Liver (tissue), 9 donors: Measurements from ENCODE around the gene PDIA3. TPM values are rescaled to one million over a fixed set of nuclear protein-coding genes. Genes with fewer than 3 reads are reported as not detected.

Experiments
- DNase-seq: peaks from one replicate; pipeline ENCODE4 v3.0.0-alpha.2; 2017; ENCODE audit warnings: low spot score
- H3K27ac ChIP-seq, 2 donors: one replicate each; pipeline ENCODE4 v1.7.0; 2013; ENCODE audit warnings: inconsistent platforms in 2 of 2, low read length in 2 of 2, control low read depth in 1 of 2, low read depth in 1 of 2, mild to moderate bottlenecking in 1 of 2
- H3K27me3 ChIP-seq, 4 donors: one replicate each; pipeline versions ENCODE4 v1.6.1 to v1.7.0; 2013; ENCODE audit warnings: low read length in 3 of 4, inconsistent platforms in 1 of 4, mild to moderate bottlenecking in 1 of 4, moderate library complexity in 1 of 4; ENCODE audit not compliant: control insufficient read depth in 4 of 4, insufficient read depth in 4 of 4
- H3K36me3 ChIP-seq, 4 donors: one replicate each; pipeline versions ENCODE4 v1.6.1 to v1.7.0; 2013; ENCODE audit warnings: low read length in 3 of 4, mild to moderate bottlenecking in 3 of 4, low read depth in 1 of 4, moderate library complexity in 1 of 4; ENCODE audit not compliant: control insufficient read depth in 4 of 4, insufficient read depth in 3 of 4
- H3K4me1 ChIP-seq, 4 donors: one replicate each; pipeline versions ENCODE4 v1.6.1 to v1.7.0; 2013; ENCODE audit warnings: low read length in 3 of 4, mild to moderate bottlenecking in 3 of 4, moderate library complexity in 1 of 4; ENCODE audit not compliant: control insufficient read depth in 4 of 4, insufficient read depth in 4 of 4
- H3K4me3 ChIP-seq, 3 donors: one replicate each; pipeline versions ENCODE4 v1.6.1 to v1.7.0; 2013; ENCODE audit warnings: low read length in 3 of 3, control low read depth in 1 of 3, low read depth in 1 of 3, mild to moderate bottlenecking in 1 of 3
- H3K9ac ChIP-seq, 2 donors: one replicate each; pipeline ENCODE4 v1.7.0; 2013; ENCODE audit warnings: low read length in 2 of 2, mild to moderate bottlenecking in 2 of 2, moderate library complexity in 2 of 2, control low read depth in 1 of 2, low read depth in 1 of 2
- H3K9me3 ChIP-seq, 4 donors: one replicate each; pipeline versions ENCODE4 v1.6.1 to v1.7.0; 2013; ENCODE audit warnings: low read length in 3 of 4; ENCODE audit not compliant: control insufficient read depth in 4 of 4
- EGR1 ChIP-seq, 2 donors: IDR thresholded peaks; 2 replicates each; pipeline ENCODE4 v1.6.1; 2016 to 2018; ENCODE audit warnings: antibody characterized with exemption in 2 of 2, low read depth in 2 of 2
- FOXA1 ChIP-seq: IDR thresholded peaks from 2 replicates; pipeline ENCODE4 v1.6.1; 2016; ENCODE audit warnings: antibody characterized with exemption
- FOXA2 ChIP-seq: IDR thresholded peaks from 2 replicates; pipeline ENCODE4 v1.6.1; 2016; ENCODE audit warnings: antibody characterized with exemption
- GABPA ChIP-seq, 2 donors: IDR thresholded peaks in 1 of 2; conservative IDR thresholded peaks in 1 of 2; 2 replicates each; pipeline ENCODE4 v1.6.1; 2016; ENCODE audit warnings: antibody characterized with exemption in 2 of 2, mild to moderate bottlenecking in 1 of 2, moderate library complexity in 1 of 2
- HNF4A ChIP-seq, 2 donors: conservative IDR thresholded peaks; 2 replicates each; pipeline ENCODE4 v1.6.1; 2016; ENCODE audit warnings: antibody characterized with exemption in 2 of 2, mild to moderate bottlenecking in 2 of 2
- HNF4G ChIP-seq: IDR thresholded peaks from 2 replicates; pipeline ENCODE4 v1.6.1; 2016; ENCODE audit warnings: antibody characterized with exemption
- JUND ChIP-seq, 2 donors: IDR thresholded peaks; 2 replicates each; pipeline ENCODE4 v1.6.1; 2016; ENCODE audit warnings: antibody characterized with exemption in 2 of 2
- NR2F2 ChIP-seq: IDR thresholded peaks from 2 replicates; pipeline ENCODE4 v1.6.1; 2016; ENCODE audit warnings: antibody characterized with exemption
- RAD21 ChIP-seq, 2 donors: IDR thresholded peaks; 2 replicates each; pipeline ENCODE4 v1.6.1; 2016; ENCODE audit warnings: antibody characterized with exemption in 2 of 2, mild to moderate bottlenecking in 2 of 2
- RXRA ChIP-seq, 2 donors: IDR thresholded peaks; 2 replicates each; pipeline ENCODE4 v1.6.1; 2017 to 2018; ENCODE audit warnings: antibody characterized with exemption in 2 of 2, mild to moderate bottlenecking in 1 of 2
- SP1 ChIP-seq: IDR thresholded peaks from 2 replicates; pipeline ENCODE4 v1.6.1; 2018; ENCODE audit warnings: antibody characterized with exemption, mild to moderate bottlenecking
- TAF1 ChIP-seq: conservative IDR thresholded peaks from 2 replicates; pipeline ENCODE4 v1.6.1; 2016; ENCODE audit warnings: antibody characterized with exemption, mild to moderate bottlenecking
- YY1 ChIP-seq: IDR thresholded peaks from 2 replicates; pipeline ENCODE4 v1.6.1; 2016; ENCODE audit warnings: antibody characterized with exemption, mild to moderate bottlenecking
- WGBS: extraction: QIAGEN DNeasy Blood & Tissue Kit; methylation state at CpG from one replicate; pipeline ENCODE4 v1.1.7; 2013; 5-methylcytosine and 5-hydroxymethylcytosine counted together
- polyA plus RNA-seq, 2 donors: library from polyadenylated mRNA; stranded (reverse) in 1 of 2; unstranded in 1 of 2; fragments of 200-250 nt in 1 of 2; fragments of >200 nt in 1 of 2; fragmentation: Nextera tagmentation in 1 of 2; extraction: Ambion mirVana in 1 of 2; gene quantifications; one replicate each; pipeline versions ENCODE4 v1.2.1 to v1.2.3, GENCODE V29; 2013 to 2015
- total RNA-seq, 2 donors: library from RNA; depleted of rRNA; stranded (reverse); fragments of >200 nt; gene quantifications; one replicate each; pipeline ENCODE4 v1.2.3, GENCODE V29; 2014
- TF ChIP-seq, protein P1 (sequence below): fragments of 150-350 bp; IDR thresholded peaks from 2 replicates; pipeline ENCODE4 v1.5.1; 2017; ENCODE audit warnings: improper control_type of control experiment, low read depth, low read length; ENCODE audit not compliant: missing input control
- TF ChIP-seq, protein P2 (sequence below): IDR thresholded peaks from 2 replicates; pipeline ENCODE4 v1.6.1; 2016; ENCODE audit warnings: antibody characterized with exemption
- TF ChIP-seq, protein P3 (sequence below): IDR thresholded peaks from 2 replicates; pipeline ENCODE4 v1.6.1; 2016; ENCODE audit warnings: antibody characterized with exemption
- TF ChIP-seq, protein P4 (sequence below): IDR thresholded peaks from 2 replicates; pipeline ENCODE4 v1.6.1; 2016; ENCODE audit warnings: antibody characterized with exemption, mild to moderate bottlenecking
- TF ChIP-seq, protein P5 (sequence below): IDR thresholded peaks from 2 replicates; pipeline ENCODE4 v1.6.1; 2016; ENCODE audit warnings: antibody characterized with exemption
- donor health status: healthy.
- donor health status: healthy.
- donor health status: healthy.
- donor health status: healthy.
- donor health status: healthy.

The PDIA3 gene
- total and polyA plus RNA-seq, 4 donors, result 109 to 328 (median 215) TPM

DNA sequence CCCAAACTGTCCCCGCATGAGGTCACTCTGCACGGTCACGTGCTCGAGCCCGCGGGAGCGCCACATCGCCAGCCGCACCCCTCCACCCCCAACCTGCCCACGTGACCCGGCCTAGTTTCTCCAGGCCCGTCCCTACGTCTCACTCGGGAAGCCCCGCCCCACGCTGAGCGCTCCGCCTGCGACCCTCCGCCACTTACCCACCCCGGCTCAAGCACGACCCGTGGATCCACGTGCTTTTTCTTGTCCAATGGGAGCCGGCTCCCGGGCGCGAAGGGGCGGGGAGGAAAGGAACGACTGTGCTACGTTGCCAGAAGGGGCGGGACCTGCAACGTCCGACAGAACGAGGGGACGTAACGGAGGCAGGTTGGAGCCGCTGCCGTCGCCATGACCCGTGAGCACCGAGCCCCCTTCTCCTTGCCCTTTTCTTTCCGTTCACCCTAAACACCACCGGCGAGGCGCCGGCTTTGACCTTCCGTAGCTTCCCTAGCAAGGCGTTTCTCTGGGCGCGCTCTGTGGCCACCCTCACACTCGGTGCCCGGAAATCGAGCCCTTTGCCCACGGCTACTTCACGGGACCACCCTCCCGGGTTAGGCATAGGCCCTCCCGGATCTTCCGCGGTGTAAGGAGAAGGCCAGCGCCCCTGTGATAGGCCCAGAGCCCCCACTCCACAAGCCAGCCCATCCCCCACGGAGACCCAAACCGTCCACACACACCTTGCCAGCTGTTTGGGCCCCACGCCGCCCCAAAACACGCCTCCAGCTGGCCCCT lies 45.9 kb downstream of the PDIA3 start, which contains the start of gene SERF2:
Gene SERF2 (plus strand): TSS at position 328 of the 768 bp plus-strand sequence. CDS start 57 bp downstream, at position 385.
- Histone ChIP-seq H3K4me3 (peak within 1 kb of the TSS; percentile 72 to 96 (median 93)), H3K36me3 (peaks cover 0 to 22% (median 16%) of the 10 kb centered on the region in 4 donors), H3K27me3 (no peaks in the 10 kb centered on the region), H3K9me3 (no peaks in the 10 kb centered on the region), H3K4me1 (peaks cover 3 to 18% (median 12%) of the 10 kb centered on the region in 4 donors), H3K27ac (peak within 1 kb of the TSS; percentile 96 to 98), H3K9ac (peak within 1 kb of the TSS; percentile 89 to 93)
- WGBS, result under 1% methylated on average over 66 of the region's 66 CpGs
- TF ChIP-seq SP1, result peak; percentile 78
- TF ChIP-seq FOXA1, result peak; percentile 9
- peak; percentile 48 for TF ChIP-seq TAF1
- TF ChIP-seq RXRA (IDR thresholded peaks at IDR 0.05), result peak in 1 of 2 donors; percentile 26
- TF ChIP-seq, protein P1, sequence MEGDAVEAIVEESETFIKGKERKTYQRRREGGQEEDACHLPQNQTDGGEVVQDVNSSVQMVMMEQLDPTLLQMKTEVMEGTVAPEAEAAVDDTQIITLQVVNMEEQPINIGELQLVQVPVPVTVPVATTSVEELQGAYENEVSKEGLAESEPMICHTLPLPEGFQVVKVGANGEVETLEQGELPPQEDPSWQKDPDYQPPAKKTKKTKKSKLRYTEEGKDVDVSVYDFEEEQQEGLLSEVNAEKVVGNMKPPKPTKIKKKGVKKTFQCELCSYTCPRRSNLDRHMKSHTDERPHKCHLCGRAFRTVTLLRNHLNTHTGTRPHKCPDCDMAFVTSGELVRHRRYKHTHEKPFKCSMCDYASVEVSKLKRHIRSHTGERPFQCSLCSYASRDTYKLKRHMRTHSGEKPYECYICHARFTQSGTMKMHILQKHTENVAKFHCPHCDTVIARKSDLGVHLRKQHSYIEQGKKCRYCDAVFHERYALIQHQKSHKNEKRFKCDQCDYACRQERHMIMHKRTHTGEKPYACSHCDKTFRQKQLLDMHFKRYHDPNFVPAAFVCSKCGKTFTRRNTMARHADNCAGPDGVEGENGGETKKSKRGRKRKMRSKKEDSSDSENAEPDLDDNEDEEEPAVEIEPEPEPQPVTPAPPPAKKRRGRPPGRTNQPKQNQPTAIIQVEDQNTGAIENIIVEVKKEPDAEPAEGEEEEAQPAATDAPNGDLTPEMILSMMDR, result no peak
- peak; percentile 41 for TF ChIP-seq NR2F2
- TF ChIP-seq RAD21 (IDR thresholded peaks at IDR 0.05), result no peak
- peak; percentile 88 for TF ChIP-seq YY1
- TF ChIP-seq HNF4G, result no peak
- TF ChIP-seq, protein P2, sequence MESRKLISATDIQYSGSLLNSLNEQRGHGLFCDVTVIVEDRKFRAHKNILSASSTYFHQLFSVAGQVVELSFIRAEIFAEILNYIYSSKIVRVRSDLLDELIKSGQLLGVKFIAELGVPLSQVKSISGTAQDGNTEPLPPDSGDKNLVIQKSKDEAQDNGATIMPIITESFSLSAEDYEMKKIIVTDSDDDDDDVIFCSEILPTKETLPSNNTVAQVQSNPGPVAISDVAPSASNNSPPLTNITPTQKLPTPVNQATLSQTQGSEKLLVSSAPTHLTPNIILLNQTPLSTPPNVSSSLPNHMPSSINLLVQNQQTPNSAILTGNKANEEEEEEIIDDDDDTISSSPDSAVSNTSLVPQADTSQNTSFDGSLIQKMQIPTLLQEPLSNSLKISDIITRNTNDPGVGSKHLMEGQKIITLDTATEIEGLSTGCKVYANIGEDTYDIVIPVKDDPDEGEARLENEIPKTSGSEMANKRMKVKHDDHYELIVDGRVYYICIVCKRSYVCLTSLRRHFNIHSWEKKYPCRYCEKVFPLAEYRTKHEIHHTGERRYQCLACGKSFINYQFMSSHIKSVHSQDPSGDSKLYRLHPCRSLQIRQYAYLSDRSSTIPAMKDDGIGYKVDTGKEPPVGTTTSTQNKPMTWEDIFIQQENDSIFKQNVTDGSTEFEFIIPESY, result no peak
- TF ChIP-seq, protein P3, sequence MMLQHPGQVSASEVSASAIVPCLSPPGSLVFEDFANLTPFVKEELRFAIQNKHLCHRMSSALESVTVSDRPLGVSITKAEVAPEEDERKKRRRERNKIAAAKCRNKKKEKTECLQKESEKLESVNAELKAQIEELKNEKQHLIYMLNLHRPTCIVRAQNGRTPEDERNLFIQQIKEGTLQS, result no peak
- TF ChIP-seq, protein P4, sequence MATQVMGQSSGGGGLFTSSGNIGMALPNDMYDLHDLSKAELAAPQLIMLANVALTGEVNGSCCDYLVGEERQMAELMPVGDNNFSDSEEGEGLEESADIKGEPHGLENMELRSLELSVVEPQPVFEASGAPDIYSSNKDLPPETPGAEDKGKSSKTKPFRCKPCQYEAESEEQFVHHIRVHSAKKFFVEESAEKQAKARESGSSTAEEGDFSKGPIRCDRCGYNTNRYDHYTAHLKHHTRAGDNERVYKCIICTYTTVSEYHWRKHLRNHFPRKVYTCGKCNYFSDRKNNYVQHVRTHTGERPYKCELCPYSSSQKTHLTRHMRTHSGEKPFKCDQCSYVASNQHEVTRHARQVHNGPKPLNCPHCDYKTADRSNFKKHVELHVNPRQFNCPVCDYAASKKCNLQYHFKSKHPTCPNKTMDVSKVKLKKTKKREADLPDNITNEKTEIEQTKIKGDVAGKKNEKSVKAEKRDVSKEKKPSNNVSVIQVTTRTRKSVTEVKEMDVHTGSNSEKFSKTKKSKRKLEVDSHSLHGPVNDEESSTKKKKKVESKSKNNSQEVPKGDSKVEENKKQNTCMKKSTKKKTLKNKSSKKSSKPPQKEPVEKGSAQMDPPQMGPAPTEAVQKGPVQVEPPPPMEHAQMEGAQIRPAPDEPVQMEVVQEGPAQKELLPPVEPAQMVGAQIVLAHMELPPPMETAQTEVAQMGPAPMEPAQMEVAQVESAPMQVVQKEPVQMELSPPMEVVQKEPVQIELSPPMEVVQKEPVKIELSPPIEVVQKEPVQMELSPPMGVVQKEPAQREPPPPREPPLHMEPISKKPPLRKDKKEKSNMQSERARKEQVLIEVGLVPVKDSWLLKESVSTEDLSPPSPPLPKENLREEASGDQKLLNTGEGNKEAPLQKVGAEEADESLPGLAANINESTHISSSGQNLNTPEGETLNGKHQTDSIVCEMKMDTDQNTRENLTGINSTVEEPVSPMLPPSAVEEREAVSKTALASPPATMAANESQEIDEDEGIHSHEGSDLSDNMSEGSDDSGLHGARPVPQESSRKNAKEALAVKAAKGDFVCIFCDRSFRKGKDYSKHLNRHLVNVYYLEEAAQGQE, result peak; percentile 92
- TF ChIP-seq FOXA2, result no peak
- TF ChIP-seq GABPA (IDR thresholded peaks at IDR 0.05 in 1 of 2, conservative IDR thresholded peaks at IDR 0.05 in 1 of 2), result peak in 1 of 2 donors; percentile 48
- TF ChIP-seq JUND (IDR thresholded peaks at IDR 0.05), result peak in 1 of 2 donors; percentile 83
- TF ChIP-seq EGR1 (IDR thresholded peaks at IDR 0.05; ENCODE audit: low read depth in 2 of 2), result peak in 1 of 2 donors; percentile 75
- TF ChIP-seq, protein P5, sequence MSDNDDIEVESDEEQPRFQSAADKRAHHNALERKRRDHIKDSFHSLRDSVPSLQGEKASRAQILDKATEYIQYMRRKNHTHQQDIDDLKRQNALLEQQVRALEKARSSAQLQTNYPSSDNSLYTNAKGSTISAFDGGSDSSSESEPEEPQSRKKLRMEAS, result peak; percentile 75
- peak; percentile 26 to 28 for TF ChIP-seq HNF4A (conservative IDR thresholded peaks at IDR 0.05)
- DNase-seq, result peak; percentile 100
